Astrocyte (in vitro differentiated cells and primary cell): ENCODE results near the gene GNL2.

Experiments used
- EZH2 ChIP-seq: IDR thresholded peaks from 2 replicates; pipeline ENCODE4 v1.6.1; 2012; ENCODE audit warnings: mild to moderate bottlenecking, low read length, inconsistent platforms; ENCODE audit not compliant: insufficient read depth
- TF ChIP-seq, protein P1 (sequence below): IDR thresholded peaks from 2 replicates; pipeline ENCODE4 v1.5.1; 2011; ENCODE audit warnings: low read depth, mild to moderate bottlenecking, inconsistent platforms, low read length, moderate library complexity; ENCODE audit not compliant: insufficient read depth

DNA sequence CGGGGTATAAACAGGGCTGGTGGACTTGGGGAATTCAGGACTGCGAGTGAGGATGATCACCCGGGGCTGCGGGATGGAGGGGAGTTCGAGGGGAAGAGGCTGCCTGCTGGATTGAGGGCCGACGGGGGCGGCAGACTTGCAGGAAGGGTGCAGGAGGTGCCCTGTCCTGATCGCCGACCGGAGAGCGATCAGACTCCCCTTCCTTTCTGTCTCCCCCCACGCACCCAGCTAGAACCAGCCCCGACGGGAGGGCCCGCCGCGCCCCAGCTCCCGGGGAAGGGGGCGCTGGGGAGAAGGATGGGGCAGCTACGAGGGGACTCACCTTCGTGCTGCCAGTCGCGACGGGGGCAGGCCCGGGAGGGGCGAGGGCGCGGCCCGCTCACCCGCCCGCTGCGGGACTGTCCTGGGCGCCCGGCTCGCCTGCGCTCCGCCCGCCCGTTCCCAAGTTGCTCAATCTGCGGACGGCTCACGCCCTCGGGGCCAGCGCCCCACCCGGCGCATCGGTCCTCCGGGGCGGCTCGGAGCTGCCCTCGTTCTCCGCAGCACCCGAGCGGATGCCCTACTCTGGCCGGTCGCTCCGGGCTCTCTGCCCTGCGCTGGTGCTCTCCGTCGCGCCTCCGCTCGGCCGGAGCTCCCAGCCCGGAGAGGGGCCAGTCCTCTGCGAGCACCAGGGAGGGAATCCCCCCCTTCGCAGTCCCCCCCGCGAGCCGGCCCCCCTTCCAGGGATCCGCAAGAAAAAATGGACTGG is 38.7 kb upstream of the GNL2 start, which contains the start of gene RSPO1:
- TF ChIP-seq, protein P1, sequence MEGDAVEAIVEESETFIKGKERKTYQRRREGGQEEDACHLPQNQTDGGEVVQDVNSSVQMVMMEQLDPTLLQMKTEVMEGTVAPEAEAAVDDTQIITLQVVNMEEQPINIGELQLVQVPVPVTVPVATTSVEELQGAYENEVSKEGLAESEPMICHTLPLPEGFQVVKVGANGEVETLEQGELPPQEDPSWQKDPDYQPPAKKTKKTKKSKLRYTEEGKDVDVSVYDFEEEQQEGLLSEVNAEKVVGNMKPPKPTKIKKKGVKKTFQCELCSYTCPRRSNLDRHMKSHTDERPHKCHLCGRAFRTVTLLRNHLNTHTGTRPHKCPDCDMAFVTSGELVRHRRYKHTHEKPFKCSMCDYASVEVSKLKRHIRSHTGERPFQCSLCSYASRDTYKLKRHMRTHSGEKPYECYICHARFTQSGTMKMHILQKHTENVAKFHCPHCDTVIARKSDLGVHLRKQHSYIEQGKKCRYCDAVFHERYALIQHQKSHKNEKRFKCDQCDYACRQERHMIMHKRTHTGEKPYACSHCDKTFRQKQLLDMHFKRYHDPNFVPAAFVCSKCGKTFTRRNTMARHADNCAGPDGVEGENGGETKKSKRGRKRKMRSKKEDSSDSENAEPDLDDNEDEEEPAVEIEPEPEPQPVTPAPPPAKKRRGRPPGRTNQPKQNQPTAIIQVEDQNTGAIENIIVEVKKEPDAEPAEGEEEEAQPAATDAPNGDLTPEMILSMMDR = no peak
- TF ChIP-seq EZH2 = peak; percentile 94
